ENCODE data around the gene TEX48.

GRCh38 chr9:114691046-114691955 lies 9.3 kb upstream of the TEX48 start:
- TF ChIP-seq, protein P1, sequence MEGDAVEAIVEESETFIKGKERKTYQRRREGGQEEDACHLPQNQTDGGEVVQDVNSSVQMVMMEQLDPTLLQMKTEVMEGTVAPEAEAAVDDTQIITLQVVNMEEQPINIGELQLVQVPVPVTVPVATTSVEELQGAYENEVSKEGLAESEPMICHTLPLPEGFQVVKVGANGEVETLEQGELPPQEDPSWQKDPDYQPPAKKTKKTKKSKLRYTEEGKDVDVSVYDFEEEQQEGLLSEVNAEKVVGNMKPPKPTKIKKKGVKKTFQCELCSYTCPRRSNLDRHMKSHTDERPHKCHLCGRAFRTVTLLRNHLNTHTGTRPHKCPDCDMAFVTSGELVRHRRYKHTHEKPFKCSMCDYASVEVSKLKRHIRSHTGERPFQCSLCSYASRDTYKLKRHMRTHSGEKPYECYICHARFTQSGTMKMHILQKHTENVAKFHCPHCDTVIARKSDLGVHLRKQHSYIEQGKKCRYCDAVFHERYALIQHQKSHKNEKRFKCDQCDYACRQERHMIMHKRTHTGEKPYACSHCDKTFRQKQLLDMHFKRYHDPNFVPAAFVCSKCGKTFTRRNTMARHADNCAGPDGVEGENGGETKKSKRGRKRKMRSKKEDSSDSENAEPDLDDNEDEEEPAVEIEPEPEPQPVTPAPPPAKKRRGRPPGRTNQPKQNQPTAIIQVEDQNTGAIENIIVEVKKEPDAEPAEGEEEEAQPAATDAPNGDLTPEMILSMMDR (IDR thresholded peaks at IDR 0.05), result no peak
- no peak for TF ChIP-seq POLR2A (IDR thresholded peaks at IDR 0.05)

Measured in right lobe of liver (tissue), 4 donors.